Uterus (tissue), 2 donors: ENCODE results near the gene MANF.

Experiments used
- POLR2A ChIP-seq, 2 donors: fragments of 450-650 bp; IDR thresholded peaks; one replicate each; pipeline ENCODE4 v1.6.1; 2016; ENCODE audit warnings: antibody characterized with exemption in 2 of 2, mild to moderate bottlenecking in 1 of 2, moderate library complexity in 1 of 2
- TF ChIP-seq, protein P1 (sequence below), 4 experiments: fragments of 200-600 bp in 2 of 4; fragments of 450-650 bp in 2 of 4; sonication (generic) in 2 of 4; IDR thresholded peaks; one replicate each; pipeline ENCODE4 v1.5.1; 2016 to 2019; ENCODE audit warnings: antibody characterized with exemption in 4 of 4, mild to moderate bottlenecking in 2 of 4, moderate library complexity in 1 of 4

DNA sequence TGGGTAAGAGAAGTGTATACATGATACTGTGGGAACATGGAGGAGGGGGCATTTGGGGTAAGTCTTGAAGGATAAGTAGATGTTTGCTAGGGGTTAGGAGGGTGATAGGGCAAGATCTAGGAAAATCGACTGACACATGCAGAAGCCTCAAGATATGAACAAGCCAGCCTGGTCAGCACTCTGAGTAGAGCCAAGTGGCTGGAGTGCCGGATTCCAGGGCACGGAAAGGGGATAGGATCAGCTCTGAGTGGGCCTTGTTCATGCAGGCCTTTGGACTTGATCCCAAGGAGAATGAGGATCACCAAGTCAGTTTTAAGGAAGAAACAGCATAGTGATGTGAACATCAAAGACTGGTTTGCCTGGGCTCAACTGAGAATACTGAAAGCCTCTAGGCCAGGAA lies 24.3 kb upstream of the MANF start:
- TF ChIP-seq, protein P1, sequence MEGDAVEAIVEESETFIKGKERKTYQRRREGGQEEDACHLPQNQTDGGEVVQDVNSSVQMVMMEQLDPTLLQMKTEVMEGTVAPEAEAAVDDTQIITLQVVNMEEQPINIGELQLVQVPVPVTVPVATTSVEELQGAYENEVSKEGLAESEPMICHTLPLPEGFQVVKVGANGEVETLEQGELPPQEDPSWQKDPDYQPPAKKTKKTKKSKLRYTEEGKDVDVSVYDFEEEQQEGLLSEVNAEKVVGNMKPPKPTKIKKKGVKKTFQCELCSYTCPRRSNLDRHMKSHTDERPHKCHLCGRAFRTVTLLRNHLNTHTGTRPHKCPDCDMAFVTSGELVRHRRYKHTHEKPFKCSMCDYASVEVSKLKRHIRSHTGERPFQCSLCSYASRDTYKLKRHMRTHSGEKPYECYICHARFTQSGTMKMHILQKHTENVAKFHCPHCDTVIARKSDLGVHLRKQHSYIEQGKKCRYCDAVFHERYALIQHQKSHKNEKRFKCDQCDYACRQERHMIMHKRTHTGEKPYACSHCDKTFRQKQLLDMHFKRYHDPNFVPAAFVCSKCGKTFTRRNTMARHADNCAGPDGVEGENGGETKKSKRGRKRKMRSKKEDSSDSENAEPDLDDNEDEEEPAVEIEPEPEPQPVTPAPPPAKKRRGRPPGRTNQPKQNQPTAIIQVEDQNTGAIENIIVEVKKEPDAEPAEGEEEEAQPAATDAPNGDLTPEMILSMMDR (IDR thresholded peaks at IDR 0.05), result no peak
- TF ChIP-seq POLR2A (IDR thresholded peaks at IDR 0.05), result no peak
